Measurements from ENCODE around the gene CCDC92B. TPM values are rescaled to one million over a fixed set of nuclear protein-coding genes. Genes with fewer than 3 reads are reported as not detected.

The CCDC92B gene
- total RNA-seq, 1 experiment from 2014 or later, result not detected

DNA sequence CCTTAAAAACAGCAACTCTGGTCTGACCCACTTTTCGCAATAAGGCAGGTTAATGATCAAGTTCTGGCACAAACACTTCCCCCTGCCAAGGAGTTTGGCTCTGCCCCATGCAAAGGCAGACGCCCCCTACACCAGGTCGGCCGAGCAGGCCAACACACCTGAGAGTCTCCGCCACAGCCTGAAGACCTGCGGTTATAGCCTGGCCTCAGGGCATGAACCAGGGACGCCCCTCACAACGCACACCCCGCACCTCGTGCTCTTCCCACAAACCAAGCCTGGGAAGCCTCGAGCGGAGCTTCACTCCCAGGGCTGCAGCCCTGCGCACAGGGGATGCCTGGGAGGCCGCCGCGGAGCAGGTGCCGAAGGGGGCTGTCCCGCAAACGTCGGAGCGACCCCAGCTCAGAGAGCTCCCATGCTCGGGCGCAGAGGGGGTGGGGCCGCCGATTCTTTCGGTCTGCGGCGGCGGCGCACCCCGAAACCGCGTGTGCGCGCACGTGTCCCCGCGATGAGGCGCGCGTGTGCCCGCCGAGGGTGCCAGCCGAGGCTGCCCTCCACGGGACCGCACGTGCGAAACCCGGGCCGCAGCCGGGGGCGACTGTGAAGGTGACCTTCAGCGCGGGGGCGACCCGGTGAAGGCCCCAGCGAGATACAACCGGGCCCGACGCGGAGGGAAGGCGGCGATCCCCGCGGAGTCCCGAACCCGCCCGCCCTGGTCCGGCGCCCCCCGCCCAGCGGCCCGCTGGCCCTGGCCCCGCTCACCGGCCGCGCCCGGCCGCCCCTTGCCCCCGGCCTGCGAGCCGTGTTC is 38.4 kb downstream of the CCDC92B start:
- no peaks in the 10 kb centered on the region for H3K9me3 ChIP-seq
- no peak for DNase-seq

DNA sequence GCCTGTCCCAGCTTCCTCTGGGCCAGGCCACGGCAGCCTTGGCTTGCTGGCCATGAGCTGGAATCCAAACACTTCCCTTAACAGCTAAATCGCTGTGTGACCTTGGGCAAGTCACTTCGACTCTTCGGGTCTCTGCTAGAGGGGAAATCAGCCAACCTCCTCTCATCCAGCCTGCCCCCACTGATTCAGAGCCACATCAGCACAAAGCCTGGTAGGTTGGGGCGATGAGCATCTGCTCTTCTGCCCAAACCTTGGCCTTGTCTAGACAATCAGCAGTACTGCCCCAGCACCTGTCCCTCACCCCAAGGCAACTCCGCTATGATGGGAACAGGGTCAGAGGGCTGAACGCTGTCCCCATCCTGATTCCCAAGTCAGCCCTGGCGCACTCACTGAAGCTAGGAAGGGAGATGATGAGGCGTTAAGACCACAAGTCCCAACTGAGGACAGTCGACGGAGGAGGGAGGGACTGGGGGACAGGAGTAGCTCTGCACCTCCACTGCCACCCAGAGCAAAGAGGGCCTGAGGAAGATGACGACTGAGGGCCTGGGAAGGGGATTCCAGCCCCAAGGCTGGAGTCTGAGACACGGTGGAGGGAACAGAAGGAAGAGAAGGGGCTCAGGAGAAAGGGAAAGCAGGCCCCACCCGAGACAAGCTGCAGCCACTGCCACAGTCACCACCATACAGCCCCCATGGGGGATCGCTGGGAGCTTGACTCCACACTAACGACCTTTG is 39.2 kb downstream of the CCDC92B start:
- DNase-seq, result no peak
- H3K27me3 ChIP-seq, result no peaks in the 10 kb centered on the region
- no peaks in the 10 kb centered on the region for H3K36me3 ChIP-seq
- no peaks in the 10 kb centered on the region for H3K9me3 ChIP-seq
- H3K4me3 ChIP-seq, result peak overlapping the region; percentile 65

More for the DNA sequence above, 38.4 kb downstream of the CCDC92B start:
- Histone ChIP-seq H3K36me3 (no peaks in the 10 kb centered on the region), H3K4me3 (peak overlapping the region; percentile 65), H3K27me3 (no peaks in the 10 kb centered on the region)

DNA sequence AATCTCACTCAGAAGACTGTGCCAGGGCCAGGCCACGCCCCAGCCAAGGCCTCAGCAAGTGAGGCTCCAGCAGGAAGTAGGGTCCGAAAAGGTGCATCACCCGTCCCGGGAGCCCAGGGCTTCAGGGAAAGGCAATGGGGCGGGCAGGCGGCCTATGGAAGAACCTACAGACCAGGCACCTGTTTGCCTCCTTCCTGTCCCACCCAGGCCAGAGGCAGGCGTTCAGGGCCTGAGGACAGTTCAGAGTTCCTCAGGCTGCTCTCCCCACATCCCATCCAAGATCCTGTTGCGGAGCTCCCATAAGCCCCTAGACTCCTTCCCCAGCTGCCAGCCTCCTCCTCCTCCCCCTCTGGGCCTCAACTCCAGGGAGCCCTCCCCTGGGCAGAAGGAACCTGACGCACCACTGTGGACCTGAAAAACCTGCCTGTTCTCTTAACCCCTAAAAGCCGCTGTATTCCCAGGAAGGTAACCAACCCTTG is 40.2 kb downstream of the CCDC92B start:
- Histone ChIP-seq H3K9me3 (no peaks in the 10 kb centered on the region), H3K36me3 (no peaks in the 10 kb centered on the region), H3K4me3 (peak overlapping the region; percentile 65), H3K27me3 (no peaks in the 10 kb centered on the region)
- peak; percentile 46 for DNase-seq

DNA sequence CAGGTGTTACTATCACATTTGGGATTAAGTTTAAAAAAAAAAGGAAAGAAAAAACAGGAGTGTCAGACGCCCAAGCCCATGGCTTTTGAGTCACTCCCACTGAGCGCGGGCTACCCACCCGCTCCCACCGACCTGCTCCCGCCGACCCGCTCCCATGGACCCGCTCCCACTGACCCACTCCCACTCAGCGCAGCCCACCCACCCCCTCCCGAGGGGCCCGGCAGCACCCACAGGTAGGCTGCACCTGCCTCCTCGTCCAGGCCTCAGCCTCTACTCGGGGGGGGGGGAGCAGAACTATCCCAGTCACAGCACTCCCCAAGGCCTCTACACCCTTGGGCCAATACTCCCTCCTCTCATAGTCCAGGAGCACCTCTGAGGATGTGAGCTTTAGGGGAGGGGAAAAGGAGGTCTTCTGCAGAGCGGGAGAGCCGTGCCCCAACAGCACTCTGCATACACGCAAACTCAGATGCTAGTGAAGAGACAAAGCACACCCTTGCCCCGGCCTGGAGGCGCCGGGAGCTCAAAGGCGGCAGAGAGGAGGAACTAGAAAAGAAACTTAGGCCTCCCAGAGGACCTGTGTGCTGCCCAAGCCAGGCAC is 40.8 kb downstream of the CCDC92B start:
- Histone ChIP-seq H3K27me3 (no peaks in the 10 kb centered on the region), H3K36me3 (no peaks in the 10 kb centered on the region), H3K9me3 (no peaks in the 10 kb centered on the region), H3K4me3 (no peak overlapping the region)
- DNase-seq, result no peak

DNA sequence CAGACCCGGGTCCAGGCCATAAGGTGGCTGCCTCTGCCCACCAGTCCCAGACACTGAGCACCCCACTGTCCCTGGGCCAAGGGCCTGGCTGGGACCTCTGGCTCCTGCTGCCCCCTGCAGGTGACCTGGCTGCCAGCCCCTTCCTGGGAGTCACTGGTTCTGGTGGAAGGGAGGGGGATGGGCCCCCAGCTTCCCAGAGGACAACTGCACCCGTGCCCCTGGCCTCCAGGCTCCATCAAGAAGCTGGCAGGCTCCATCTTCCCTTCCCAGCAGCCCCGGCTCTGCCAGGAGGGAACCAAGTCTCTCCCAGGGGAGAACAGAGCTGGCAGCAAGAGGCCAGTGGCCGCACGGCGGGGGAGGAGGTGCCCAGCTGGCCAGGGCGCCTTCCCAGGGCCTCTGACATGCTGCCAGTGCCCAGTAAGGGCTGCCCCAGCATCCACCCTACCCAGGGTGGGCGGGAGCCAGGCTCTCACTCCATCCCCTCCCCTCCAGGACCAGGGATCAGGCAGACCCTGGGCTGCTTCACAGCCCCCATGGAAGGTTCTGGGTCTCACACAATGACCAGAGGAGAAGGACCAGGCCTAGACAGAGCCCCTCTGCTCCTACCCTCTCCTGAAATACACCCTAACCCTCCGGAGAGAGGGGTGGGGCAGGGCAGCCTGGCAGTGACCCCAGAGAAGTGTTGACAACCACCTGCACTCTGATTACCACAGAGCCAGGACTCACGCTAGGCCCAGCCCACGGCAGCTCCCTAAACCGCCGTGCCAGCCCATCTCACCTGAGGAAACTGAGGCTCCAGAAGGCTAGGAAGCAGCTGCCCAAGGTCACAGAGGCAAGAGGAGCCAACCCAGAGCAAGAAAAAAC is 41.5 kb downstream of the CCDC92B start:
- peaks cover 3% of the 10 kb centered on the region; the same call in 1 of the 2 replicates for H3K36me3 ChIP-seq
- H3K9me3 ChIP-seq, result no peaks in the 10 kb centered on the region
- no peaks in the 10 kb centered on the region for H3K27me3 ChIP-seq
- DNase-seq, result no peak
- H3K4me3 ChIP-seq, result no peak overlapping the region

DNA sequence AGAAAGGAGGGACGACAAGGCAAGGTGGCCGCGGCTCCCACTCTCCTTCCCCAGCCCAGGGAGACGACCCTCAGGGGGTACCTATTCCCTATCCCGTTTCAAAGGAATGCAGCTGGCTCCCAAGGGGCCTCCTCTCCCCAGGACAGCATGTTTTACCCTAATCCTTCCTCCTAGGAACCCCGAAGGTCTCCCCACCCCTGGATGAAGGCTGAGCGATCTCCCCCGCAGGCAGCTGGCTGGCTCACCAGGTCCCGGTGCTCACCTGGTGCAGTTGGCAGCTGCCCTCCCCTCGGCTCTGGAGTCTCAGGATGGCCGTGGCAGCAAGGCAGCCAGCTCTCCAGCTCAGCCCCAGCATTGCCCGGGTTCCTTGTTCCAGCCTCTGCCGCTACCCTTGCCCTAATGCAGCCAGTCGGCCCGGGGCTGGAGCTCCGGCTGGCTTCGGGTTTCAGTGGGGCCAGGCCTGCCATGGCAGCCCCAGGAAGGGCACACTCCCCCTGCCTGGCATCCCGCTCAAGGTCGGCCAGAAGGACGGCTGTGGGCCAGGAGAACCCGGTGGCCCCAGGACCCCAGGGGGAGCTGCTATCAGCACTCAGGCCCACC is 42.4 kb downstream of the CCDC92B start:
- Histone ChIP-seq H3K27me3 (no peaks in the 10 kb centered on the region), H3K36me3 (peaks cover 5% of the 10 kb centered on the region; the same call in 1 of the 2 replicates), H3K4me3 (no peak overlapping the region), H3K9me3 (no peaks in the 10 kb centered on the region)
- DNase-seq, result no peak

DNA sequence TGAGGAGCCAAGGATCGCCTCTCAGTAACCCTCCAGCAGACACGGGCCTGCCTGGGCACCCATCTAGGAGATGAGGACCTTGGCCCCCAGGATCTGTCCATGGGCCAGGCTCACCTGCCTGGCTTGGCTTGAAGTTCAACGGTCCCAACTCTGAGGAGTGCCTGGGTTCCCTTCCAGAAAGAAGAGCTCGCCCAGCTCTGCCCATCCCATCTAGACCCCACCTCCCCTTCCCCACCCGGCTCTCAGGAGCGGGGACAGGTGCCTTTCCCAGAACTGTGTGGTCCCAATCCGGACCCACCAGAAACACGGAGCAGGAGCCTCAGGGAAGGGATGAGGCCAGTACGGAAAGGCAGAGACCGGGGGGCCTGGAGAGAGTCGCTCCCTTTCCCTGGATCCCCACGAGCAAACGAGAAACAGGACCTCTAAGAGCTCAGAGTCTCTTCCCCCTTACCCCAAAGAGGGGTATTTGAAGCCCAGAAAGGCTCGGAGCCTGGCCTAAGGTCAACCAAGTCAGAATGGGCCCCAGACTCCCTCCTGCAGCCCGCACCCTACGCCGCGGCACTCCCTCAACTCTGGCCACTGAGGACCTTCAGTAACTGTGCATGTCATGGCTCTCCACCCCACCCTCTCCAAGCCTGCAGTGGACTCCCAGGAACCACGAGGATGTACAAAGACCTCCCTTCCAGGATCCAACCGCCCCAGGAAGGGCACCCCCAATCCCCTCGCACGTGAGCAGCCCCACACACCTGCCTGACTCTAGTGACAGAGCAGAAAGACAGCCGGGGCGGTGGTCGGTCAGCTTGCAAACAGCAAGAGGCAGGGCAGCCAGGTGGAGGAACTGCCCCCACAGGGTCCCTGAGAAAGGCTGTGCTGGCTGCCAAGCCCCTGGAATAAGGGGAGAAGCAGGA is 43.3 kb downstream of the CCDC92B start:
- Histone ChIP-seq H3K27me3 (no peaks in the 10 kb centered on the region), H3K36me3 (peaks cover 5% of the 10 kb centered on the region; the same call in 1 of the 2 replicates), H3K4me3 (no peak overlapping the region), H3K9me3 (no peaks in the 10 kb centered on the region)
- DNase-seq, result no peak

DNA sequence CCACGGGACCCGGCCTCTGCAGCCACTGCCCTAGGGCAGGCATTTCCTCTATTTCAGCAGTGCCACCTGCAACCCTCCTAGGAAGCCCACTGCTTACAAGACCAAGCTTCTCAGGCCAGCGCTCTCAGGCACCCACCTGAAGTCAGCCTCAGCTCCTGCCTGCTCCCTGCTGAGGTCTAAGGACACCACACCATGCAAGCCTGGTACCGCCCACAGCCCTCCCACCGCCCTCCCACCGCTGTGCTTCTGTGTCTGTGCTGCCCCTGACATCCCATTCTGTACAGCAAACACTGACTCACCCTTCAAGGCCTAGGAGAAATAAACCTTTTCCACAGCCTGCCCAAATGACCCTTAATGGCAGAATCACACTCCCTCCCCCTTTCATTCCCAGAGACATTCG is 44.2 kb downstream of the CCDC92B start:
- Histone ChIP-seq H3K9me3 (no peaks in the 10 kb centered on the region), H3K4me3 (no peak overlapping the region), H3K36me3 (peaks cover 5% of the 10 kb centered on the region; the same call in 1 of the 2 replicates), H3K27me3 (no peaks in the 10 kb centered on the region)
- no peak for DNase-seq

DNA sequence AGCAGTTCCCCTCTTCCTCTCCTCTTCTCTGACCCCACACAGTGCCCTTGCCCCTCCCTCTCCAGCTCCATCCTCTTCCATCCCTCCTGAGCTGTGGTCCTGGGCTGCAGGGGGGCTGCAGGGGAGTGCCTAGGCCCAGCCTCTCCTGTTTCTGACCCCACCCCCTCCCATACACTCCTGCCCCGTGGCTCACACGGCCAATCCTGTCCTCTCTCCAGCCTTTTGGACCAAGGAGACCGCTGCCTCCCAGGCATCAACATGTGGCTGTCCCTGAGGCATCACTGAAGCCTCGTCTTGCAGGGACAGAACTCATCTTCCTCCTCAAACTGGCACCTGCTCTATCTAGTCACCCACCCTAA is 44.6 kb downstream of the CCDC92B start:
- no peaks in the 10 kb centered on the region for H3K9me3 ChIP-seq
- H3K36me3 ChIP-seq, result peaks cover 5% of the 10 kb centered on the region; the same call in 1 of the 2 replicates
- no peak for DNase-seq
- H3K4me3 ChIP-seq, result no peak overlapping the region
- H3K27me3 ChIP-seq, result no peaks in the 10 kb centered on the region

DNA sequence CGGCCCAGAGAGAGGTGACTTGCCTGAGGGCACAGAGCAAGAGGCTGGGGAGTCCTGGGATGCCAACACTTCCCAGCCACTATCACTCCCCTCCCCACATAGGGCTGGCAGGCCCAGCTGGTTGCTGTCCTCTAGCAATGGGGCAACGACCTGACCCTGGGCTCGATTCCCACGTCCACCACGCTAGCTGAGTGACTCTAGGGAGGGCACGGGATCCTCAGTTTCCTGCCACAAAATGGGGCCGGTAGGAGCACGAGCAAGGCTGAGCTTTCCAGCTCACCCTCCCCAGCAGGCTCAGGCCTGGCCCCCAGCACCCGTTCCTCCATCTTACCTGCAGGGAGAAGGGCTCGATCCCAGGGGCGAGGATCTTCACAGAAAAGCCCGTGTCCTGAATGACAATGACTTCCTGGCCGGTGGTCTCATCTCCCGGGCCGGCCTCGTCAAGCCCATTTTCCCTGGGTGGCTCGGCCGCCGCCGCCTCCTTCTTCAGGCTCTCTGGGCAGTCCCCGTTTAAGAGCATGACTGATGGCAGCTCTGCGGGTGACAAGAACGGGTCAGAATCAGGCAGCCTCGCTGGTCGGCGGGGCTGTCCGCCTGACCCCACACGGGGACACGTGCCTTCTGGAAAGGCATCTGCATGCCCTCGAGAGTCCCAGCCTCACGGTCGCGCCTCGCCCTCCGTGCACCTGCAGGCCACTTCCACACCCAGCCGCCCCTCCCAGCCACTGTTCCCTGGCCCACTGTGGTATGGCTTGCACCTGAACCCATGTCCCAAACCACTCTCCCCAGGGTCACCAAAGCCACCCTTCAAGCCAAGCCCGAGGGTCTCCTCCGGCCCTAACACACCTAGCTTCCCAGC is 45.2 kb downstream of the CCDC92B start:
- DNase-seq, result no peak
- H3K9me3 ChIP-seq, result no peaks in the 10 kb centered on the region
- no peaks in the 10 kb centered on the region for H3K27me3 ChIP-seq
- peaks cover 5% of the 10 kb centered on the region; the same call in 1 of the 2 replicates for H3K36me3 ChIP-seq
- no peak overlapping the region for H3K4me3 ChIP-seq

DNA sequence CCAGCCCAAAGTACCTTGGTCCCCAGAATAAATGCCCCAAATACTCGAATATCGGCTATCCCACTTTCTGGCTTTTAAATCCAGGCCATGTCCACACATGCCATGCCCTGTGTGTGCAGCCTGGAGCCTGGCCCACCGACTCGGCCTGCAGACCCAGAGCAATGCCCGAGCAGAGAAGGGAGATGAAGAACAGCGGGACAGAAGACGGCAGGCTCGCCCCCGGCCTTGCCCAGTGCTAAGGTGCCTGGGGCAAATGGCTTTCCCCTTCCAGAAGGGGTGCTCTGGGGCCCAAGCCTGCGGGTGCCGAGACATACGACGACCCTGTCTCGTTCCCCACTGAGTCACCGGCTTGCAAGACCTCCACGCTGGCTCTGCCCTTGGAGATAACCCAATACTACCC is 45.8 kb downstream of the CCDC92B start:
- no peaks in the 10 kb centered on the region for H3K27me3 ChIP-seq
- H3K9me3 ChIP-seq, result no peaks in the 10 kb centered on the region
- no peak overlapping the region for H3K4me3 ChIP-seq
- peaks cover 5% of the 10 kb centered on the region; the same call in 1 of the 2 replicates for H3K36me3 ChIP-seq
- no peak for DNase-seq

DNA sequence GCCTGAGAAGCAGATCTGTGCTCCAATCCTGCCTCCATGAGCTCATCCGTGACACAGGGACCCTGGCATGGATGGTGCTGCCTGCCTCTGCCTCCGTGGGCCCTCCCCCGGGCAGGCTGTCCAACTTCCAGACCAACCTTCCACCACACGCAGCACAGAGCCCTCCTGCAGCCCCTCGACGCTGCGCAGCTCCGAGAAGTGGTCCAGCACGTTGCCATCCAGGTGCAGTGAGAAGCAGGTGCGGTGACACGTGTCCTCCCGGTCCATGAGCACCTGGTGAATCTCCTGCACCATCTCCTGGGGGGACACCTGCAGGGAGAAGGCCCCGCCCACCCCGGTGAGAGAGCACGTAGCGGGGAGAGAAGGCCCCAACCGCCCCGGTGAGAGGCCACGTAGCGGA is 46.3 kb downstream of the CCDC92B start:
- no peak overlapping the region for H3K4me3 ChIP-seq
- peaks cover 8% of the 10 kb centered on the region; the same call in 1 of the 2 replicates for H3K36me3 ChIP-seq
- no peak for DNase-seq
- H3K27me3 ChIP-seq, result no peaks in the 10 kb centered on the region
- H3K9me3 ChIP-seq, result no peaks in the 10 kb centered on the region

DNA sequence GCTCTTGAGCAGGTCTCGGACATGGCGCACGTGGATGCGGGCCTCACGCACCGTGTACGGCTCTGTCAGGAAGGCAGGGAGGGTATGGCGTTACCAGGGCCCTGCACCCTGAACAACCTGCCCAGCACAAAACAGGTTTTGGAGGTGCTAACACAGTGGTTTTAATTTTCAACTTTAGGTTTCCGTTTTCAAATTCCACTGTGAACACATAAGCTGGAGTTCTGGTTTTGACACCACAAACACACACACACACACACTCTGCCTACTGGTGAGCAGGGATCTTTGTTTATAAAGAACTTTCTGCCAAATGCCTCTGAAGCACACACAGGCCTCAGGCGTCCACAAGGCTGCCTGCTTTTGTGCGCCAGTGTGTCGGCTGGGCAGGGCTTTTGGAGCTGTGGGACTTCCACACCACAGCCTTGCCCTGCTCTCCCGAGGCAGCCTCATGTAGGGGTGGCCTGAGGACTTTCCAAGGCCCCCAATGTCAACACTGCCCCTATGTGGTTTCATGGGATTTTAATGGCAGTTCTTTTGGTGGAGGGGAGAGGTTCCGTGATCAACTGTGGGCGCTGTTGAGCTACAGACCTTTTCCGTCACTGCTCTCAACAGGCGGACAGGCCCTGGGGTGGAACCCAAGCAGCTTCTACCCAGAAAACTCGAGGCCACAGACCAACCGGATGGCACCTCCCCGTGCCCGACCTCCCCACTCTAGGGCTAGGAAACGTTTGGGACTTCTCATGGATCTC is 47.3 kb downstream of the CCDC92B start:
- no peaks in the 10 kb centered on the region for H3K27me3 ChIP-seq
- peaks cover 8% of the 10 kb centered on the region; the same call in 1 of the 2 replicates for H3K36me3 ChIP-seq

More for the DNA sequence above, 47.3 kb downstream of the CCDC92B start:
- Histone ChIP-seq H3K9me3 (no peaks in the 10 kb centered on the region), H3K4me3 (no peak overlapping the region)
- no peak for DNase-seq
